GM23248 (cell line): Measurements from ENCODE around the gene NXPH2.

Source experiments
- EZH2 ChIP-seq: fragments of 200-600 bp; sonication (generic); IDR thresholded peaks from 2 replicates; pipeline ENCODE4 v1.6.1; 2018; ENCODE audit warnings: antibody characterized with exemption, mild to moderate bottlenecking; ENCODE audit not compliant: insufficient read depth, poor library complexity, severe bottlenecking
- EZH2phosphoT487 ChIP-seq: fragments of 200-600 bp; sonication (generic); IDR thresholded peaks from 2 replicates; pipeline ENCODE4 v1.6.1; 2018; ENCODE audit warnings: antibody characterized with exemption, moderate library complexity, mild to moderate bottlenecking, low read depth; ENCODE audit not compliant: insufficient read depth

DNA sequence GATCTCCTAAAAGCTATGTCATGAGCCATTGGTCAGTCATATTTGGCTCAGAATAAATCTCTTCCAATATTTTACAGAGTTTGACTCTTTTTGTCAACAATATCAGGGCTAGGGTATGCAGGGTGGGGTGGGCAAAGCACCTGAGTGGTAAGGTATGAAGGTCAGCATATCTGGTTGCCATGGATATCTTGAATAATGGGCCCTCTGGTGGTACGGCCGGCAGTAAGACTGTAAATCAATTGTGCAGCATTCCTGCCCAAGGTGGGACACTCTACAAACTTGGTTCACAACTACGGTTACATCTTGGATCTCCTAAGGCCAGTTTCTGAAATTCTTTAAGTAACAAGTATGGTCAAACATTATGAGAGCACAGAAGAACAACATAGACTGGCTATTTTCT, 159.1 kb downstream of the NXPH2 start:
- TF ChIP-seq EZH2phosphoT487 (no peak), EZH2 (no peak)
